Adrenal gland (tissue), 12 donors: ENCODE measurements around the gene NAA10. TPM values are rescaled to one million over a fixed set of nuclear protein-coding genes. Genes with fewer than 3 reads are reported as not detected.

ENCODE experiments used
- DNase-seq, 7 donors: peaks; one replicate each; pipeline ENCODE4 v3.0.0-alpha.2; 2019 to 2020
- H3K27ac ChIP-seq, 5 donors: fragments of 200-600 bp; sonication (generic) in 4 of 5; 1 replicate in 3 of 5; 2 replicates in 2 of 5; pipeline versions ENCODE4 v1.5.1 to v1.8.0; 2016 to 2020; ENCODE audit warnings: mild to moderate bottlenecking in 1 of 5
- H3K27me3 ChIP-seq: fragments of 200-600 bp; 2 replicates; pipeline ENCODE4 v1.8.0; 2021
- H3K36me3 ChIP-seq, 2 donors: fragments of 200-600 bp; replicated peaks in 1 of 2; 1 replicate in 1 of 2; 2 replicates in 1 of 2; pipeline versions ENCODE4 v1.5.1 to v1.8.0; 2018 to 2022
- H3K4me1 ChIP-seq, 2 donors: fragments of 200-600 bp; replicated peaks in 1 of 2; 1 replicate in 1 of 2; 2 replicates in 1 of 2; pipeline versions ENCODE4 v1.5.1 to v1.8.0; 2018 to 2021
- H3K4me3 ChIP-seq, 4 donors: fragments of 200-600 bp; sonication (generic) in 3 of 4; one replicate each; pipeline ENCODE4 v1.5.1; 2016 to 2018
- H3K9me3 ChIP-seq, 3 donors: fragments of 200-600 bp; sonication (generic) in 1 of 3; replicated peaks in 1 of 3; 1 replicate in 2 of 3; 2 replicates in 1 of 3; pipeline versions ENCODE4 v1.5.1 to v1.8.0; 2016 to 2021
- POLR2A ChIP-seq, 2 donors: fragments of 450-650 bp; IDR thresholded peaks; one replicate each; pipeline ENCODE4 v1.6.1; 2017; ENCODE audit warnings: antibody characterized with exemption in 2 of 2, mild to moderate bottlenecking in 2 of 2, moderate library complexity in 1 of 2
- WGBS, 4 donors: extraction: QIAGEN DNeasy Blood & Tissue Kit in 2 of 4; methylation state at CpG; one replicate each; pipeline versions ENCODE4 v1.1.5 to v1.1.7; 2013 to 2017; 5-methylcytosine and 5-hydroxymethylcytosine counted together
- intact Hi-C, 2 donors: fragments of 100-400 bp; cut with DNase I; formaldehyde crosslinking; loops; one replicate each; pipeline versions ENCODE4 v1.14.1 to v1.15.0; 2022 to 2023
- polyA plus RNA-seq, 3 donors: library from polyadenylated mRNA; stranded (reverse); fragments of 200-250 nt in 2 of 3; fragments of 350-450 nt in 1 of 3; fragmentation: Illumina TruSeq in 1 of 3; extraction: RNeasy Lipid Tissue Mini Kit (QIAGEN cat#74804) in 1 of 3; gene quantifications; one replicate each; pipeline ENCODE4 v1.2.3, GENCODE V29; 2013 to 2014
- total RNA-seq, 9 donors: library from RNA; depleted of rRNA in 4 of 9; stranded (reverse); fragments of >200 nt in 4 of 9; fragments of 120-200 nt in 1 of 9; fragmentation: NEBNext Ultra II Directional in 1 of 9; extraction: Animal tissue kit (Norgen Biotek cat#: 25700) in 1 of 9; gene quantifications; one replicate each; pipeline versions ENCODE4 v1.1.0 to v1.2.4, GENCODE V29; 2013 to 2023
- TF ChIP-seq, protein P1 (sequence below), 6 experiments: fragments of 450-650 bp in 4 of 6; fragments of 200-600 bp in 2 of 6; sonication (generic) in 1 of 6; IDR thresholded peaks; 1 replicate in 5 of 6; 2 replicates in 1 of 6; pipeline versions ENCODE4 v1.5.1 to v1.8.0; 2016 to 2021; ENCODE audit warnings: antibody characterized with exemption in 6 of 6, mild to moderate bottlenecking in 2 of 6, moderate library complexity in 1 of 6
- donor health status: healthy with polysubstance abuse.
- donor health status: Bipolar disorder and iron deficiency.
- donor health status: DM: yes; HTN: yes; CAD: no.
- donor health status: DM: no; HTN: no; CAD: no.
- donor health status: DM: no; HTN: no; CAD: no.
- donor health status: DM: yes; HTN: yes; CAD: no.

The NAA10 gene
- total and polyA plus RNA-seq, 12 donors: 60.0 to 287 (median 97.8) TPM

DNA sequence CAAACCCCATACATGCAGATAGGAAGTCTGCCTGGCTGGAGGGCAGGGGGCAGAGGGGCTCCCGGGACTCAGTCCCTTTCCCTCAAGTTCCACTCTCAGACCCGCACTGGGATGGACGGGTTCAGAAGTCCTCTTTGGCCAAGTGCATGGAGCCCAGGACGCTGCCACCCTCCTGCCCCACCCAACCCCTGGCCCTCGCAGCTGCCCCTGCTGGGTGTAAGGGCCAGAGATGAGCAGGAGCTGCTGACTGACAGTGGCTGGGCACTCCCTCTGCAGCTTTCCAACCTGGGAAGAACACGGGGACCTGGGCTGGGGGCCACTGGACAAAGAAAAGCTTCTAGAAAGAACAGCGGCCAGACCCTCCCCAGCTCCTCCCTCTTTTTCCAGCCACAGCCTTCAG lies 52.3 kb downstream of the NAA10 start:
- Histone ChIP-seq H3K4me3 (no peak overlapping the region), H3K27me3 (peaks cover 83% of the 10 kb centered on the region)
- intact Hi-C loops: no loop called here

DNA sequence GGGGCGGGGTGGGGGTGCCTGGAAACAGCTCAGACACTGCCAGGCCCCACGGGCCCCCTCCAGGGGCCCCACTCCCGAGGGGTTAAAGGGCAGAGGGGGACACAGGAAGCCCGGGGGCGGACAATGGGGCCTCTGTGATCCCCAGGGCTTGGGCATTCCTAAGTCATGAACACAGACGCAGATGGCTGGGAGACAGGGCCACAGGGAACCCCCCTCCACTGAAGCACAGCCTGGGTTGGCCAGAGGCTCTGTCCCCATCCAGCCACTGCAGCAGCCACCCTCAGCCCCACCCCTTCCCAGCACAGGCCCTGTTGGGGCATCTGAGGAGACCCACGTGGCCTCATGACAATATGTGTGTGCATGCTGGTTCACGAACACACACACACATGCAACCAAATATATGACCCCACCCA lies 52.7 kb downstream of the NAA10 start:
- WGBS, 4 donors: 47 to 100% (median 68%) methylated on average over 1 to 8 of the region's 8 CpGs
- H3K27me3 ChIP-seq: peaks cover 79% of the 10 kb centered on the region
- H3K4me1 ChIP-seq: no peaks in the 10 kb centered on the region
- TF ChIP-seq POLR2A (IDR thresholded peaks at IDR 0.05): no peak
- TF ChIP-seq, protein P1, sequence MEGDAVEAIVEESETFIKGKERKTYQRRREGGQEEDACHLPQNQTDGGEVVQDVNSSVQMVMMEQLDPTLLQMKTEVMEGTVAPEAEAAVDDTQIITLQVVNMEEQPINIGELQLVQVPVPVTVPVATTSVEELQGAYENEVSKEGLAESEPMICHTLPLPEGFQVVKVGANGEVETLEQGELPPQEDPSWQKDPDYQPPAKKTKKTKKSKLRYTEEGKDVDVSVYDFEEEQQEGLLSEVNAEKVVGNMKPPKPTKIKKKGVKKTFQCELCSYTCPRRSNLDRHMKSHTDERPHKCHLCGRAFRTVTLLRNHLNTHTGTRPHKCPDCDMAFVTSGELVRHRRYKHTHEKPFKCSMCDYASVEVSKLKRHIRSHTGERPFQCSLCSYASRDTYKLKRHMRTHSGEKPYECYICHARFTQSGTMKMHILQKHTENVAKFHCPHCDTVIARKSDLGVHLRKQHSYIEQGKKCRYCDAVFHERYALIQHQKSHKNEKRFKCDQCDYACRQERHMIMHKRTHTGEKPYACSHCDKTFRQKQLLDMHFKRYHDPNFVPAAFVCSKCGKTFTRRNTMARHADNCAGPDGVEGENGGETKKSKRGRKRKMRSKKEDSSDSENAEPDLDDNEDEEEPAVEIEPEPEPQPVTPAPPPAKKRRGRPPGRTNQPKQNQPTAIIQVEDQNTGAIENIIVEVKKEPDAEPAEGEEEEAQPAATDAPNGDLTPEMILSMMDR (IDR thresholded peaks at IDR 0.05): no peak
- no peak overlapping the region for H3K27ac ChIP-seq
- H3K4me3 ChIP-seq: no peak overlapping the region
- no peaks in the 10 kb centered on the region for H3K9me3 ChIP-seq
- DNase-seq: peak in 1 of 7 donors; percentile 72
- no peaks in the 10 kb centered on the region for H3K36me3 ChIP-seq
- intact Hi-C loops: no loop called here

More for the DNA sequence above, 52.3 kb downstream of the NAA10 start:
- Histone ChIP-seq H3K4me1 (no peaks in the 10 kb centered on the region), H3K27ac (no peak overlapping the region), H3K9me3 (no peaks in the 10 kb centered on the region), H3K36me3 (no peaks in the 10 kb centered on the region)
- TF ChIP-seq POLR2A (IDR thresholded peaks at IDR 0.05): no peak
- TF ChIP-seq, protein P1 (IDR thresholded peaks at IDR 0.05): no peak
- WGBS, 4 donors: 57 to 64% (median 61%) methylated on average over 1 to 7 of the region's 7 CpGs
- no peak for DNase-seq

DNA sequence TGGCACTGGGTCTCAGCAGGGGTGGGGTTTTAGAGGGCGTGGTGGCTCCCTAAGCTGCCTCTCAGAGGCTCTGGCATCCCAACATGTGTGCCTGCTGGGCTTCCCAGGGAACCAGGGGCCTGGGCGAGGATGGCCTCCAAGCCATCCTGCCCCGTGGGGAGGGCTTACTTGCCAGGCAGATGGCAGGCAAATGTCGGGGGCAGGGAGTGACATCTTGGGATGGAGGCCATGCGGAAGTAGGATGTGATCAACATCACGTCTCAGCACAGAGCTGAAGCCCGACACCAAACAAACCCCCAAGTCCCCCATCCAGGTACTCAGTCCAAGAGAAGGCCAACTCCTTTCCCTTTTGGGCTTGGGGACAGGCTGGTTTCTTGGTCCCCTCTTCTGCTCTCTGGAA lies 53.6 kb downstream of the NAA10 start:
- H3K27me3 ChIP-seq: peaks cover 77% of the 10 kb centered on the region
- TF ChIP-seq, protein P1 (IDR thresholded peaks at IDR 0.05): no peak
- no peak for TF ChIP-seq POLR2A (IDR thresholded peaks at IDR 0.05)

DNA sequence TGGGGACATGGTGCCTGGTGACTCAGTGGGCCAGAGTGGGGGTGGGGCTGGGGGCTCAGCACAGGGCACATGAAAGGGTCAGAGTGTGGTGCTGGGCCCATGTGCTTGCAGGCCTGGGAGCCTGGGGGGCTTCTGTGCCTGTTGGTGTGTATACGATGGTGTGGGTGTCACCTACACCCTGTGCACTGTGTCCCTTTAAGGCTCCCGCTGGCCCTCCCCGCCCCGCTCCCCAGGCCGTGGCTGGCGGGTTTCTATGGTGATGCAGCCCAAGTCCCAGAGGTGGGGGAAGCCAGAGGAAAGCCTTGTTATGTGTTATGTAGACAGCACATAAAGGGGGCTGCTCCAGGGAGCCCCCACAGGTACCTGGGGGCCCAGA lies 54.4 kb downstream of the NAA10 start:
- DNase-seq: no peak
- Histone ChIP-seq H3K4me1 (no peaks in the 10 kb centered on the region), H3K9me3 (no peaks in the 10 kb centered on the region), H3K4me3 (no peak overlapping the region), H3K27me3 (peaks cover 74% of the 10 kb centered on the region), H3K36me3 (no peaks in the 10 kb centered on the region), H3K27ac (no peak overlapping the region)
- intact Hi-C loops: no loop called here
- no peak for TF ChIP-seq POLR2A (IDR thresholded peaks at IDR 0.05)
- TF ChIP-seq, protein P1 (IDR thresholded peaks at IDR 0.05): no peak
- WGBS, 4 donors: 29 to 36% (median 33%) methylated on average over 3 to 6 of the region's 6 CpGs; no CpG with 5 or more reads in 1 of the 4 donors

More for the DNA sequence above, 53.6 kb downstream of the NAA10 start:
- intact Hi-C loops: no loop called here
- DNase-seq: no peak
- Histone ChIP-seq H3K27ac (no peak overlapping the region), H3K4me1 (no peaks in the 10 kb centered on the region), H3K9me3 (no peaks in the 10 kb centered on the region), H3K4me3 (no peak overlapping the region), H3K36me3 (no peaks in the 10 kb centered on the region)
- 47 to 81% (median 69%) methylated on average over 1 to 7 of the region's 7 CpGs for WGBS, 4 donors
